Stimulated activated CD4-positive, alpha-beta T cell treated with anti-CD3 and anti-CD28 coated beads, TNF-alpha, amount 100 ng/mL, for 48 hours (primary cell): ENCODE measurements around the gene SORCS2.

ENCODE experiments used
- DNase-seq, 3 donors: peaks; one replicate each; pipeline ENCODE4 v3.0.0-alpha.2; 2020; ENCODE audit warnings: low read depth in 3 of 3

Gene SORCS2

GRCh38 chr4:7684294-7684693 lies 492.0 kb downstream of the SORCS2 start:
- no peak for DNase-seq

DNA sequence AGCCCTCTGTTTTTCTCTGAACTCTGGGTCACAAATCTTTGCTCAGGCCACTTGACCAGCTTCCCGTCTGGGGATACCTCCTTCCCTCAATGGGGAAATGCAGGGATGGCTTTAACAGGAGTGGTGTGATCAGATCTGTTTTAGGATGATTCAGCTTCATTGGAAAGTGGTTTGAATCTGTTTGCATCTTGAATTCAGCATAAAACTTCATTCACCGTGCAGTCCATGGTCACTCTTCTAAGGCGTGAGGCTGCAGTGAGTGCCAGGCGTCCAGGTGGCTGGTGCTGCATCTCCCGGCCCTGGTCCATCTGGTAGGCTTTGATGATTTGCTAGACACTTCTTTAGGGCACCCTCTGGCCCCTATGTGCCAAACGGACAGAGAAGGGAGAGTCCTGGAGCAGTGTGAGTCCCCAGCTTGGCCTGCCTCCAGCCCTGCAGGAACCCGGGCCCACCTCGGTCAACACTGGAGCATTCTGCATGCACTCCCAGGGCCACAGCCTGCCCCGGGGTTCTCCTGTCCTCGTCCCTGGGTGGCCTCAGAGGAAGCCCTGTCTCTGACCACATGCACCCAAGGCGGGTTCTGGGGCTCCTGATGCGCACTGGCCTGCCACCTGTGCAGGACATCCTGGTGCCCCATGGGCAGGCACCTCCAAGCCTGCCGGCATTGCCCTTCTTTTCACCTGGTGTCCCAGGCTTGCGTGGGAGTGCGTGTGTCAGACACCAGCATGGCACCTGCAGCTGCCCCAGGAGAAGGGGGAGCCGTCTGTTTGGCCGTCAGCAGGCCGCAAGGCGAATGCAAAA lies 493.9 kb downstream of the SORCS2 start:
- no peak for DNase-seq

- DNase-seq: no peak
These were observed 494.7 kb downstream of the SORCS2 start for GRCh38 chr4:7687006-7687405.

DNA sequence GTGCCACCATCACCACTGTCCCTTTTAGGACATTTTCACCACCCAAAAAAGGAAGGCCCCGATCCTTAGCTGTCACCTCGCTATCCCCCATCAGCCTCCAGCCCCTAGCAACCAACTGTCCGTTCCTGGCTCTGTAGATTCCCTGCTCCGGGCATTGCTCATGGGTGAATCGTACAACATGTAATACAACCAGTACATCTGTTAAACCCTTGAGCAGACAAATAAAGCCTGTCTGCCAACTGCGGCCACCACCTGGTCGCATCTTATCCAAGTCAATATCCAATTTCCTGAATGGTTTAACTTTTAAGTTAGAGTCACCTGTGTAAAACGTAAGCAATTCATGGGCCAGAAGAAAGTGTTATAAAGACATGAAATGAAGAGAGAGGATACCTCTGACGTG lies 495.5 kb downstream of the SORCS2 start:
- DNase-seq: no peak

DNA sequence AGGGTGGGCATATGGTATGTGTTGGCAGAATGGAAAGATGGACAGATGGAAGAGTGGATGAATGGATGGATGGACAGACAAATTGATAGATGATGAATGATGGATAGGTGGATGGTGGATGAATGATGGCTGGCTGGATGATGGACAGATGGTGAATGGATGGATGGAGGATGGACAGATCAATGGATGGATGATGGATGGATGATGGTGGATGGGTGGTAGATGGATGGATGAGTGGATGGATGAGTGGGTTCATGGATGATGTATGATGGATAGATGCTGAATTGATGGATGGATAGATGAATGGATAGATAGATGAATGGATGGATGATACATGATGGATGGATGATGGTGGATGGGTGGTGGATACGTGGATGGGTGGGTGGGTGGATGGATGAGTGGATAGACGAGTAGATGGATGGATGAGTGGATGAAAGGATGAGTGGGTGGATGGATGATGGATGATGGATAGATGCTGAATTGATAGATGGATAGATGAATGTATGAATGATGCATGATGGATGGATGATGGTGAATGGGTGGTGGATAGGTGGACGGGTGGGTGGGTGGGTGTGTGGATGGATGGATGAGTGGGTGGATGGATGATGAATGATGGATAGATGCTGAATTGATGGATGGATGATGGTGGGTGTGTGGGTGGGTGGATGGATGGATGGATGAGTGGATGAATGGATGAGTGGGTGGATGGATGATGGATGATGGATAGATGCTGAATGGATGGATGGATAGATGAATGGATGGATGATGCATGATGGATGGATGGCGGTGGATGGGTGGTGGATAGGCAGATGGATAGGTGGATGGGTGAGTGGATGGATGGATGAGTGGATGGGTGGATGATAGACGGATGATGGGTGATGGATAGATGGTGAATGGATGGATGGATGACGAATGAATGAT lies 497.7 kb downstream of the SORCS2 start:
- DNase-seq: no peak

GRCh38 chr4:7691061-7691460 lies 498.7 kb downstream of the SORCS2 start:
- DNase-seq: no peak

GRCh38 chr4:7691982-7692381 lies 499.6 kb downstream of the SORCS2 start:
- DNase-seq: no peak

- DNase-seq: no peak
These were observed 500.3 kb downstream of the SORCS2 start for GRCh38 chr4:7692451-7693236.

- DNase-seq: no peak
These were observed 500.9 kb downstream of the SORCS2 start for GRCh38 chr4:7693237-7693608.

DNA sequence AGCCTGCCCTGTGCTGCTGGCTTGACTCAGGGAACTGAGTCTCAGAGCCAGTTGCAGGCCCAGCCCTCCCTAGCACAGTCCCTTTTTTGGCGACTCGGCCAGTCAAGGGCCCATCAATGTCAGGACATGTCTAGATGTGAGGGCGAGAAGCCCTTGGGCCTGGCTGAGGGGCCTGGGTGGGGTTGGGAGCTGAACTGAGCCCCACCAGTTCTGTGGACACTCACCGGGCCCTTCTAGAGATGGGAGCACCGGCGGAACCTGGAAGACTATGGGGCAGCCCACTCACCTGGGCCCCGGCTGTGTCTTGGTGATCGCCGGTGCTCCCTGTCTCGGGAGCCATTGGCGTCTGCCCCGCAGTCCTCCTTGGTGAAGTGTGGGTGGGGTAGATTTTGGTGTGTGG lies 501.4 kb downstream of the SORCS2 start:
- no peak for DNase-seq

DNA sequence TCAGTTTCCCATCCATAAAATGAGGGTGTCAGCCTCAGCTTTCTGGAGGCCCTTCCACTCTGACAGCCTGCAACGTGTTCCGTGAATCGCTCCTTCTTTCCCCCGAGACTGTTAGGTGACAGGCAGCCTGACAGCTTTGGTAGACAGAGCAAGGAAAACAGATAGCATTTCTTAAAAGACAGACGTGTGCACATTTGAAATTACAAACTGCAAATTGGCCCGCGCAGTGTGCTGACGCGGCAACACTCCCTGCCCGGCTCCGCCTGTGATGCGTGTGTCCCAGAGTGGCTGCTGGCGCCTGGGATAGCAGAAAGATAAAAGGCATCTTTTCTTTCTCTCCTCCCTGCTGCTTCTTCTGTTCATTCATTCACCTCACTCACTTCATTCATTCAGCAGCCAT lies 502.0 kb downstream of the SORCS2 start:
- DNase-seq: no peak

DNA sequence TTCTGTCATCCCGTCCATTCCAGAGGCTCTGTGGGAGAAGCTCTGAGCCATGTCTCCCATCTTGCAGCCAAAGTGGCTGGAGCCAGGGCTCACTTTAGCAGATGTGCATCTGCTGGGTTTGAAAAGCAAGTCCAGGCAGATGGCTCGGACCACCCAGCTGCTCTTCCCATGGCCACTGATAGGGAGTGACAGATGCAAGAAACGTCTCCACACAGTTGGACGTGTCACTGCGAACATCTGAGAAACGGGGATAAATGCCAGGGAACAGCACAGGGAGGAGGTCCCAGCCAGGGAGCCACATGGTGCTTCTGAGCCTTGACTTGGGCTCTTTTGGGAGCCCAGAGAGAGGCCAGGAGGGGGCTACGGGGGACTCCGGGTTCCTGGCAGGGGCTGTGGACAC lies 505.0 kb downstream of the SORCS2 start:
- DNase-seq: no peak

DNA sequence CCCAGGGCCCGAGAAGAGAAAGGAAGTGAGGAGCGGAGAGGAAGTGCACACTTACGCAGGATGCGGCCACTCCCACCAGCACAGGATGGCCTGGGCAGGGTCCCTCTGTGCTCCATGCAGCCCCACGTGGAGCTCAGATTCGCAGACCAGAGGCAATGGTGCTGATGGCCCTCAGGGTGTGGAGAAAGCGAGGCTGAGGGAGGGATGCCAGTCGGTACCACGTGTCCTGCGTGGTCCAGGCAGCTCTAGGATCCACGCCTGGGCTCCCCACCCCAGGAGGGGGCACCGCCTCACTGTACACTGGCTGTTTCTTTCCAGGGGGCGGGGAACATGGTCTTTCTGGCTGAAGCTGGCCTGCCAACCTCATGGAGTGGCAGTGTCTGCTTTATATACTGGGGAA lies 505.5 kb downstream of the SORCS2 start:
- DNase-seq: no peak

- no peak for DNase-seq
These were observed 506.2 kb downstream of the SORCS2 start for GRCh38 chr4:7698584-7698983.

- no peak for DNase-seq
These were observed 506.7 kb downstream of the SORCS2 start for GRCh38 chr4:7699031-7699430.

DNA sequence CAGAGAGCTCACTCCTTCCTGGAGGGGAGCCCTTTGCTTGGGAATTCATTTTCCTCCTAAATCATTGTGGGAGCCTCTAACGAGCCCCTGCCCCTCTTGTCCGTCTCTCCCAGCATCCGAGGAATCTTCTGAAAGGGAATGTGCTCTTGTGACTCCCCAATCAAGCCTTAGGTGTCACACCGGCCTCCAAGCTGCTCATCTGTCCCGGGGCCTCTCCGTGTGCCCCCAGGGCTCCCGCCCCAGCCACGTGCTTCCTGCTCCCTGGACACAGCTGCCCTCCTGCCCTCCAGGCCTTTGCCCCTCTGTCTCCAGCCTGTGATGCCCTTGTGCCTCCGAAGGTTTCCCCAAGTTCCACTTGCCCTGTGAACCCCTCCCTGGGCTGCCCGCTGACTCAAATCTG lies 507.5 kb downstream of the SORCS2 start:
- DNase-seq: no peak

GRCh38 chr4:7700665-7701064 lies 508.3 kb downstream of the SORCS2 start:
- DNase-seq: no peak

- DNase-seq: no peak
These were observed 509.7 kb downstream of the SORCS2 start for GRCh38 chr4:7701866-7702649.

- no peak for DNase-seq
These were observed 511.4 kb downstream of the SORCS2 start for GRCh38 chr4:7703688-7704087.

GRCh38 chr4:7704091-7704490 lies 511.8 kb downstream of the SORCS2 start:
- no peak for DNase-seq

DNA sequence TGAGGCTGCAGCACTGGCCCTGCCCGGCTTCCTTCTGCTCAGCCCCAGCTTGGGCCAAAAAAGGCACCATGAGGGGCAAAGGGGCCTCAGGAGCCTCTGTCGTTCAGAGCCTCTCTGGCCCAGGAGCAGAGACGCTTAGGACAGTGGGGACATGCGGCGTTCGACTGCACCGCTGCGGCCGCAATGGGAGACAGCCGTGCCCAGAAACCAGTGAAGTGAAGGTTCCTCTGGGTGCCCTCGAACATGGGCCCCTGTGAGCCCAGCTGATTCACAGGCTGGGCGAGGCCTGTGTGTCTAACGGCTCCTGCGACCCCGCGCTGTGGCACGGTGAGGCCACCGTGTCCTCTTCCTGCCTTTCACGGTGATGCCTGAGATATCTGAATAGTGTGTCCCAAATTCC lies 512.3 kb downstream of the SORCS2 start:
- no peak for DNase-seq
